Measurements from ENCODE around the gene VPS26A. TPM values are rescaled to one million over a fixed set of nuclear protein-coding genes. Genes with fewer than 3 reads are reported as not detected.

Gene VPS26A
- total and polyA plus RNA-seq, 2 donors (not counting 3 experiments of a cell fraction or from before 2014, with no cell fraction given): 11.7 to 60.3 TPM

DNA sequence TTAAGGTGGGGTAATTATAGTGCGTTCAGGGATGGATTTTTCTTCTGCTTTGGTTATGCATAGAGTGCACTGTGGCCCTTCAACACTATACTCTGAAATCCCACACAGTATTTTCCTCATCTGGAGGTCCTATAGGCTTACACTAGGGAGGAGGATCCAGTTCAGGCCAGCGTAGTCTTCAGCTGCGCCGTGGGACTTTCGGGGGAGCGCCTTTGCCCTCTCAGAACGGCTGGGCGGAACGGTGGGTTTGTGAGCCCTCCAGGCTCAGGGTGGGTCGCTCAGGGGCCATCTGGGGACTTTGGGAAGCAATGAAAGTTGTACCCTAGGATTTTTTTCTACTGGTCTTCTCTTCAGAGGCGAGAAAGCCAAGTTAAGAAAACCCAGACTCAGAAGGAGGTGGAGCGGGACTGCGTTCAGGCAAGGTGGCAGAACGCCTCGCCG, 652 bp upstream of the VPS26A start:
- DNase-seq (ENCODE audit: low read depth, low spot score) (no peak), FAIRE-seq (no peak)
- Histone ChIP-seq H2AFZ (ENCODE audit: low read depth, low read length) (peak overlapping the region; percentile 37), H3K4me1 (ENCODE audit: control insufficient read depth, extremely low read depth, insufficient read depth, low read length) (peaks cover 16% of the 10 kb centered on the region), H3K27me3 (ENCODE audit: control insufficient read depth in 2 of 2, insufficient read depth in 2 of 2, low read length in 2 of 2) (no peaks in the 10 kb centered on the region), H3K9me3 (replicated peaks; ENCODE audit: control insufficient read depth, insufficient read depth, low read length) (no peaks in the 10 kb centered on the region), H4K20me1 (replicated peaks; ENCODE audit: control insufficient read depth, extremely low read depth, insufficient read depth, low read length) (peaks cover 3% of the 10 kb centered on the region), H3K4me2 (ENCODE audit: insufficient read depth, low read length) (peak overlapping the region; percentile 48), H3K9ac (replicated peaks; ENCODE audit: extremely low read depth, insufficient read depth, low read length) (peak overlapping the region; percentile 85), H3K36me3 (ENCODE audit: control insufficient read depth in 2 of 2, extremely low read depth in 1 of 2, insufficient read depth in 2 of 2, low read length in 2 of 2) (no peaks in the 10 kb centered on the region), H3K9me1 (replicated peaks; ENCODE audit: control insufficient read depth, extremely low read depth, insufficient read depth, low read length) (no peaks in the 10 kb centered on the region), H3K79me2 (ENCODE audit: control insufficient read depth, insufficient read depth, low read length) (peaks cover 38% of the 10 kb centered on the region), H3K4me3 (replicated peaks in 1 of 3; ENCODE audit: insufficient read depth in 1 of 3, low read depth in 1 of 3, low read length in 3 of 3) (peak overlapping the region; percentile 50 to 81 (median 58)), H3K27ac (ENCODE audit: insufficient read depth, low read depth, low read length) (peak overlapping the region; percentile 79)
- intact Hi-C loops (cut with micrococcal nuclease) (loop anchor here (1.0 to 5.0 kb wide), 4 partner anchors 23 to 289 kb away; partner anchors contain the start of gene KIFBP), dilution Hi-C loops (cut with MboI; ENCODE audit: extremely low pct_ligation_motif_present, low sequenced_read_pairs) (no loop called here)
- TF ChIP-seq, protein P1, sequence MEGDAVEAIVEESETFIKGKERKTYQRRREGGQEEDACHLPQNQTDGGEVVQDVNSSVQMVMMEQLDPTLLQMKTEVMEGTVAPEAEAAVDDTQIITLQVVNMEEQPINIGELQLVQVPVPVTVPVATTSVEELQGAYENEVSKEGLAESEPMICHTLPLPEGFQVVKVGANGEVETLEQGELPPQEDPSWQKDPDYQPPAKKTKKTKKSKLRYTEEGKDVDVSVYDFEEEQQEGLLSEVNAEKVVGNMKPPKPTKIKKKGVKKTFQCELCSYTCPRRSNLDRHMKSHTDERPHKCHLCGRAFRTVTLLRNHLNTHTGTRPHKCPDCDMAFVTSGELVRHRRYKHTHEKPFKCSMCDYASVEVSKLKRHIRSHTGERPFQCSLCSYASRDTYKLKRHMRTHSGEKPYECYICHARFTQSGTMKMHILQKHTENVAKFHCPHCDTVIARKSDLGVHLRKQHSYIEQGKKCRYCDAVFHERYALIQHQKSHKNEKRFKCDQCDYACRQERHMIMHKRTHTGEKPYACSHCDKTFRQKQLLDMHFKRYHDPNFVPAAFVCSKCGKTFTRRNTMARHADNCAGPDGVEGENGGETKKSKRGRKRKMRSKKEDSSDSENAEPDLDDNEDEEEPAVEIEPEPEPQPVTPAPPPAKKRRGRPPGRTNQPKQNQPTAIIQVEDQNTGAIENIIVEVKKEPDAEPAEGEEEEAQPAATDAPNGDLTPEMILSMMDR (IDR thresholded peaks at IDR 0.05; ENCODE audit: extremely low read depth in 1 of 2, insufficient read depth in 1 of 2, low read depth in 1 of 2, low read length in 2 of 2): no peak
- no peak for TF ChIP-seq JUN (IDR thresholded peaks at IDR 0.05; ENCODE audit: borderline replicate concordance, insufficient read depth, insufficient read length, low read depth)
- CTCF ChIA-PET: interaction anchor here (1.0 to 5.2 kb wide), 2 partner anchors 29 to 117 kb away, joined by 4 to 51 read pairs; no protein-coding TSS in a partner anchor
- TSS peak; percentile 99 for BruUV-seq (replicated peaks)
- POLR2A ChIA-PET: no interaction called here

DNA sequence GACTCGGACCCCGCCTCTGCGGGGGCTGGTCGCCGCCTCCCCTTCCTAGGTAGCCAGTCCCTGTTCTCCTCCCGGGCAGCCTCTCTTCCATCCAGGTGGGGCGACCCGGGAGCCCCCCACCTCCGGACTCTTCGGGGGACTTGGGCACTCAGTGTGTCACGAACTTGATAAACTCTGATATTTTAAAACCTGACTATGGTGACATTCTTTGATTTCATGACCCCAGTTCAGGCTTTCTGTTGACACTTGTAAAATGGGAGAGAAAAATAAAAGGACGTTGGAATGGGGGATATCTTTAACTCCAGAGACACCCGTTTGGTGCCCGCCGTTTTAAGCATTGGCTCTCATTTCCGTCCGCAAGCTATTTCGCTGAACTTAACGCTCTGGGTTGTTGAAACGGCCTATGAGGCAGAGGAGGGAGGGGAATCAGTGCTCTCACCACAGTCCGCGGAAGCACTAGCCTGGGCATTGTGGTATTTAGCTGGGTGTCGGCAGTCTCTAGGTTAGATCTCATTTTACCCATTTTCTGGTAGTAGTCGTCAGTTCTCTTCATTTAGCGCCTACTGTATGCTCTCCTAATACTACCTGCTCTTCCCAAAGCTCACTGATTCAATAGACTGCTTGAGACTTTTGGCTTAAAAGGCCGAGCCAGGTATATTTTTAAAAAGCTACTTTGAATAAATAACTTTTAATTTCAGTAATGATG, 738 bp downstream of the VPS26A start:
- H3K4me1 ChIP-seq (ENCODE audit: control insufficient read depth, extremely low read depth, insufficient read depth, low read length): peaks cover 16% of the 10 kb centered on the region
- H3K27ac ChIP-seq (ENCODE audit: insufficient read depth, low read depth, low read length): peak overlapping the region; percentile 40
- H3K4me3 ChIP-seq (replicated peaks in 1 of 3; ENCODE audit: insufficient read depth in 1 of 3, low read depth in 1 of 3, low read length in 3 of 3): peak overlapping the region; percentile 38 to 82 (median 81)
- peak overlapping the region; percentile 69 for H3K9ac ChIP-seq (replicated peaks; ENCODE audit: extremely low read depth, insufficient read depth, low read length)
- no peak overlapping the region for H2AFZ ChIP-seq (ENCODE audit: low read depth, low read length)
- no peaks in the 10 kb centered on the region for H3K27me3 ChIP-seq (ENCODE audit: control insufficient read depth in 2 of 2, insufficient read depth in 2 of 2, low read length in 2 of 2)
- H3K79me2 ChIP-seq (ENCODE audit: control insufficient read depth, insufficient read depth, low read length): peaks cover 50% of the 10 kb centered on the region
- TF ChIP-seq POLR2AphosphoS5 (IDR thresholded peaks at IDR 0.05; ENCODE audit: insufficient read depth, low read depth, low read length): peak; percentile 0
- TF ChIP-seq, protein P1 (IDR thresholded peaks at IDR 0.05; ENCODE audit: extremely low read depth in 1 of 2, insufficient read depth in 1 of 2, low read depth in 1 of 2, low read length in 2 of 2): no peak
- no peaks in the 10 kb centered on the region for H3K9me1 ChIP-seq (replicated peaks; ENCODE audit: control insufficient read depth, extremely low read depth, insufficient read depth, low read length)
- dilution Hi-C loops (cut with MboI; ENCODE audit: extremely low pct_ligation_motif_present, low sequenced_read_pairs) (no loop called here), intact Hi-C loops (cut with micrococcal nuclease) (loop anchor here (1.0 to 5.0 kb wide), 5 partner anchors 31 to 288 kb away; partner anchors contain the start of gene SUPV3L1)
- DNase-seq (ENCODE audit: low read depth, low spot score) (peak; percentile 73), FAIRE-seq (peak; percentile 85)
- BruUV-seq (replicated peaks): TSS peak; percentile 52
- H3K4me2 ChIP-seq (ENCODE audit: insufficient read depth, low read length): peak overlapping the region; percentile 89
- peaks cover 3% of the 10 kb centered on the region for H4K20me1 ChIP-seq (replicated peaks; ENCODE audit: control insufficient read depth, extremely low read depth, insufficient read depth, low read length)
- ChIA-PET CTCF (interaction anchor here (1.0 to 5.2 kb wide), 6 partner anchors 24 to 288 kb away, joined by 3 to 51 read pairs (median 4); partner anchors contain the start of gene DDX21), POLR2A (interaction anchor here (0.8 to 0.9 kb wide), 2 partner anchors 24 to 284 kb away, joined by 3 read pairs; no protein-coding TSS in a partner anchor)
- no peaks in the 10 kb centered on the region for H3K9me3 ChIP-seq (replicated peaks; ENCODE audit: control insufficient read depth, insufficient read depth, low read length)
- no peaks in the 10 kb centered on the region for H3K36me3 ChIP-seq (ENCODE audit: control insufficient read depth in 2 of 2, extremely low read depth in 1 of 2, insufficient read depth in 2 of 2, low read length in 2 of 2)
